SW480 (cell line): ENCODE data around the gene MAPKAPK2.
A peak's percentile ranks its signal among the peaks of the same experiment; 100 is the strongest.

Experiments
- DNase-seq: peaks from one replicate; pipeline ENCODE4 v3.0.0-alpha.2; 2016; ENCODE audit warnings: low spot score

MAPKAPK2 gene

GRCh38 chr1:206722751-206723461 is 38.2 kb downstream of the MAPKAPK2 start:
- DNase-seq, result no peak

- DNase-seq, result no peak
These were observed 38.7 kb downstream of the MAPKAPK2 start for GRCh38 chr1:206723462-206723804.

- DNase-seq, result no peak
These were observed 39.2 kb downstream of the MAPKAPK2 start for GRCh38 chr1:206723805-206724472.

GRCh38 chr1:206725109-206725963 is 40.6 kb downstream of the MAPKAPK2 start:
- DNase-seq, result peak; percentile 50

GRCh38 chr1:206727981-206728696 is 43.4 kb downstream of the MAPKAPK2 start:
- DNase-seq, result no peak

DNA sequence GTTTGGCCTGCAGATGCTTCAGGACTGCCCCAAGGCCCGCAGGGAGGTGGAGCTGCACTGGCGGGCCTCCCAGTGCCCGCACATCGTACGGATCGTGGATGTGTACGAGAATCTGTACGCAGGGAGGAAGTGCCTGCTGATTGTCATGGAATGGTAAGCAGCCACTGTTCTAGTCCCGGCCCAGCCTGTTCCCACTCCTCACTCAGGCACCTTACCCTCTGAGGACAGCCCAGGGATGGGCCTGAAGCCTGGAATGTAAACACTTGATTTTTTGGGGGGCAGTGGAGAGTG is 43.9 kb downstream of the MAPKAPK2 start:
- DNase-seq, result no peak

- DNase-seq, result no peak
These were observed 44.3 kb downstream of the MAPKAPK2 start for GRCh38 chr1:206729050-206729449.

GRCh38 chr1:206729507-206729906 is 44.8 kb downstream of the MAPKAPK2 start:
- no peak for DNase-seq

GRCh38 chr1:206732508-206732907 is 47.8 kb downstream of the MAPKAPK2 start:
- no peak for DNase-seq

DNA sequence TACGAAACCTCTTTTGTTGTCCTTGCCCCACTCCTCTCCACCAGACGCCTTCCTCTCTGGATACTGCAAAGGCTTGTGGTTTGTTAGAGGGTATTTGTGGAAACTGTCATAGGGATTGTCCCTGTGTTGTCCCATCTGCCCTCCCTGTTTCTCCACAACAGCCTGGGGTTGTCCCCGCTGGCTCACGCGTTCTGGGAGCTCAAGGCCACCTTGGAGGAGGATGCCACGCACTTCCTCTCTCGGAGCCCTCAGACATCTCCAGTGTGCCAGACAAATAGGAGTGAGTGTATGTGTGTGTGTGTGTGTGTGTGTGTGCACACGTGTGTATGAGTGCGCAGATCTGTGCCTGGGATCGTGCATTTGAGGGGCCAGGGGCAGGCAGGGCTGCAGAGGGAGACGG is 48.3 kb downstream of the MAPKAPK2 start:
- DNase-seq, result no peak

DNA sequence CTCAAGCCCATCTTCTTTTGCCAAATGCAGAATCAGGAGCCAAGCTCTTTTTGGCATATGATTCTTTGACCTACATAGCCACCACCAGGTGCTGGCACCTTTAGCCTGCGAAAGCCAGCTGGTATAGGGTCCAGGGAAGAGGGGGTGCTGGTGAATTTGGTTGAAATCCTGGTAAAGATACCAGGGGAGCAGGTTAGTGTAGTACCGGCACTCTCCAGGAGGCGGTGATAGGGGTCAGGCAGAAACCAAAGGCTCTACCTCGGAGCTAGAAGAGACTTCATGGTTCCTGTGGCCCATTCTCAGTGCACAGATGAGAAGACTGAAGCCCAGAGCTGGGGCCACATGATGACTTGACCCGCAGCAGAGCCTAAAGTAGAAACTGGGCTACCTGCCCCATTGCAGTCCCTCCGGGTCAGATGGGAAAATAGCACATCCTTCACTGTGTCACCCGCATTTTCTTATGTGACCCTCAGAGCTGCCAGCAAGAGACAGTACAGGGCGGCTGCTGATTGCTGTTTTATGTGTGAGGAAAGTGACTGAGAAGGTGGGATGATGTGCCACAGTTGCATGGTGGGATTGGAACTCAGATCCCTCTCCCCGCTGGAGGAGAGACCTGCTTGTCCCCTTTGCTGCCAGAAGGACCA is 49.9 kb downstream of the MAPKAPK2 start:
- peak; percentile 38 for DNase-seq

- DNase-seq, result no peak
These were observed 50.9 kb downstream of the MAPKAPK2 start for GRCh38 chr1:206735553-206736031.

GRCh38 chr1:206736878-206737728 is 52.4 kb downstream of the MAPKAPK2 start:
- DNase-seq, result no peak

GRCh38 chr1:206737729-206738201 is 53.1 kb downstream of the MAPKAPK2 start:
- DNase-seq, result peak; percentile 36

GRCh38 chr1:206738370-206739366 is 54.0 kb downstream of the MAPKAPK2 start:
- DNase-seq, result peak; percentile 49

- no peak for DNase-seq
These were observed 54.8 kb downstream of the MAPKAPK2 start for GRCh38 chr1:206739411-206740076.

- peak; percentile 30 for DNase-seq
These were observed 56.5 kb downstream of the MAPKAPK2 start for GRCh38 chr1:206741142-206741701.

DNA sequence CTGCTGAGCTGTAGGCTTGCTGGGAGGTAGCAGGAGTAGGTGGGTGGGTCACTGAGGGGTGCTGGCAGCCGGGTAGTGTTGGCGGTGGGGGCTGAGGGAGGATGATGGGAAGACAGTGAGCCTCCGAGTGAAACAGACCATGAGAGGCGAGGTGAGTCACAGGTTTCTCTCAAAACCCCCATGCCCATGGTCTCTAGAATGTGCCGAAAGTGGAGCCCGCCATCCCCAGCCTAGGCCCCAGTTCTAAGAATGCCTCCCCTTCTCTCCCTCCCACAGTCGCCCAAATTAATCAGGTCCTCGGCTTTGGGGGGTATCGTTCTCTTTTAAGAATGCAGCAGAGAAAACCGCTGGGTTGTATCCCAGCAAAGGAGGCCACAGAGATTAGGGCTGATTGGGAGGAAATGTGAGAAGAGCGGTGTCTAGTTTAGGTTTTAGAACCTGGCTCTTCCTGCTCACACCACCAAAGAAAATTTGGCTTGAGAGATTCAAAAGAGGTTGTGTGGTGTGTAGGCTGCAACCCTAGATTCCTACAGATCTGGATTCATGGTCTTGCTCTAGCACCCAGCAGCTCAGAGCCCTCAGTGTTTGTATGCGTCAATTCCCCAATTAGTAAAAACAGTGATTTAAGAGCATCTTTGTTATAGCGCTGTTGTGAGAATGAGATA is 58.1 kb downstream of the MAPKAPK2 start:
- DNase-seq, result no peak
